ENCODE data around the gene PLEKHH1.
"Not testable (repeated sequence)": the region's sequence is repeated elsewhere in the genome, so short reads cannot be mapped to it uniquely, and the experiment has no call there.

Gene PLEKHH1

DNA sequence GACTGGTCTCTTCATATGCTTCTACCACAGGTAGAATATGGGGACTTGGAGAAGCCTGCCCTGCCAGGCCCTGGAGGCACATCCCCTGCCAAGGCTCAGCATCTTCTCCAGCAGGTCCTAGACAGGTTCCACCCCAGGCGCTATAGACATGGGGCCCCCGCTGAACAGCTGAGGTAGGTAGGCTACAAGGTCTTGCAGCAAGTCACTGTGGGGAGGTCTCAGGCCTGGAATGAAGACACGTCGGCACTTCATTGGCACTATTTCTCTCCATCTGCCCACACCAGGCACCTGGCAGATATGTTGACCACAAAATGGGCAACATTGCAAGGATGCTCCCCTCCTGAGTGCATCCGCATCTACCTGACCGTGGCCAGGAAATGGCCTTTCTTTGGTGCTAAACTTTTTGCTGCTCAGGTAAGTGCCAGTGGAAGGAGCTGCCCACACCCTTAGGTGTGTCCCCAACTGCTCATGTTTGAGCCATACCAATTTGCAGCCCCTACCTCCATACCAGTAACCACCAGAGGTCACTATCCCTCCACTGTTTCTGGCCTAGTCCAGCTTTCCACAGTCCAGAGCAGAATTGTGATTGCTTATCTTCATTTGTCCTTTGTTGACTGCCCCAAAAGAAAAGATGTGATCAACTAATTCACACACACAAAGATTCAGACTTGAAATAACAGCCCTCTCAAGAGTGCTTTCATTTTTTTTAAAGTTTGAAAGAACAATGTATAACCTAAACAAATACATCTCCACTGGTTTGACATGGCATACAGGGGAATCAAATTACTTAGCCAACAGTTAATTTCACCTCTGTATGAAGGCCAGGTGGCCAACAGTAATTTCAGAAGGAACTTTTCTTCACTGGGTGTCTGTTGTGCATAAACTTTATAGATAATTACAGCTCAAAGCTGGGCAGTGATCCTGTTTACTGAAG is 50.9 kb downstream of the PLEKHH1 start:
- Histone ChIP-seq H3K36me3 (ENCODE audit: control insufficient read depth in 5 of 5, insufficient read depth in 5 of 5, low read length in 5 of 5) (peaks cover 7 to 53% (median 38%) of the 10 kb centered on the region in 5 donors), H3K27me3 (ENCODE audit: control insufficient read depth in 5 of 5, insufficient read depth in 4 of 5, low read length in 5 of 5) (no peaks in the 10 kb centered on the region), H3K9me3 (ENCODE audit: control insufficient read depth in 5 of 5, low read length in 5 of 5) (no peaks in the 10 kb centered on the region), H3K27ac (ENCODE audit: low read depth, low read length) (no peak overlapping the region), H3K4me1 (ENCODE audit: control insufficient read depth in 5 of 5, insufficient read depth in 5 of 5, low read length in 5 of 5) (peaks cover 0 to 11% (median 0%) of the 10 kb centered on the region in 5 donors), H3K9ac (ENCODE audit: low read length in 5 of 5) (no peak overlapping the region), H3K4me3 (ENCODE audit: low read depth in 1 of 5, low read length in 5 of 5) (no peak overlapping the region)

DNA sequence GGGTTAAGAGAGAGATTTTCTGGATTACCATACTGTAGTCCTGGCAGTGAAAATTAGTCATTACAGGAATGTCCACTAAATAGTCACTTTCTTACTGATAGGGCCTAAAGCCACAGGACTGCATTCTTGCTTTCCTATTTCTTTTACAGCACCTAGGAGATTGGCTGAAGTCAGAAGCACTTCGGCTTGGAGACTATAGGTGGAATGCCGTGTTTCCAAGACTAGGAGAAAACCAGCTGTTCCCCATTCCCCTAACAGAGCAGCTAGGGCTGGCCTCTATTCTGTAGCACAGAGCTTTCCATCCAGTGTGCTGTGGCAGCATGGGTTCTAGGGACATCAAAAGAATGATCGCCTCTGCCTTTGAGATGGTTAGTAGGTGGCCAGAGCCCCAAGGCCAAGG is 51.9 kb downstream of the PLEKHH1 start:
- Histone ChIP-seq H3K4me1 (ENCODE audit: control insufficient read depth in 5 of 5, insufficient read depth in 5 of 5, low read length in 5 of 5) (peaks cover 0 to 11% (median 0%) of the 10 kb centered on the region in 5 donors), H3K9ac (ENCODE audit: low read length in 5 of 5) (no peak overlapping the region), H3K27ac (ENCODE audit: low read depth, low read length) (no peak overlapping the region), H3K27me3 (ENCODE audit: control insufficient read depth in 5 of 5, insufficient read depth in 4 of 5, low read length in 5 of 5) (no peaks in the 10 kb centered on the region), H3K4me3 (ENCODE audit: low read depth in 1 of 5, low read length in 5 of 5) (no peak overlapping the region), H3K9me3 (ENCODE audit: control insufficient read depth in 5 of 5, low read length in 5 of 5) (no peaks in the 10 kb centered on the region), H3K36me3 (ENCODE audit: control insufficient read depth in 5 of 5, insufficient read depth in 5 of 5, low read length in 5 of 5) (peaks cover 16 to 53% (median 41%) of the 10 kb centered on the region in 5 donors)

DNA sequence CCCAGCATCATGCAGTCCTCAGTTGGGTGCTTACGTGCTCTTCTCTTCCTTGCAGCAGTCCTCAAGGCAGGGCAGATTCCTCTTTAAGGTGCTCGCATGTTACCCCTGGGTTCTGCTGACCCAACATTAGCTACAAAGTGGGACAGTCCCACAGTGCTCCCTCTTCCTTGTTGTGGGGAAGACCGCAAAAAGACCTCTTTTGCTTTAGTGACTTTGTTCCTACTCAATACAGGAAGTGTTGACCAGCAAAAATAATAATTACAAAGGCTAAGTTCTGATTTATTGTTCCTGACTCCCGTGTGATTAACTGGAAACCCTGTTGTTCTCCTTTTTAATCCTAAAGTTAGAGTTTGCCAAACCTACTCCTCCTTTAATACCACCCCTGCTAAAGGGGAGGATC is 53.3 kb downstream of the PLEKHH1 start:
- Histone ChIP-seq H3K4me3 (ENCODE audit: low read depth in 1 of 5, low read length in 5 of 5) (no peak overlapping the region), H3K9me3 (ENCODE audit: control insufficient read depth in 5 of 5, low read length in 5 of 5) (no peaks in the 10 kb centered on the region), H3K4me1 (ENCODE audit: control insufficient read depth in 5 of 5, insufficient read depth in 5 of 5, low read length in 5 of 5) (peaks cover 0 to 11% (median 0%) of the 10 kb centered on the region in 5 donors), H3K9ac (ENCODE audit: low read length in 5 of 5) (no peak overlapping the region), H3K36me3 (ENCODE audit: control insufficient read depth in 5 of 5, insufficient read depth in 5 of 5, low read length in 5 of 5) (peaks cover 16 to 50% (median 42%) of the 10 kb centered on the region in 5 donors), H3K27ac (ENCODE audit: low read depth, low read length) (no peak overlapping the region), H3K27me3 (ENCODE audit: control insufficient read depth in 5 of 5, insufficient read depth in 4 of 5, low read length in 5 of 5) (no peaks in the 10 kb centered on the region)

DNA sequence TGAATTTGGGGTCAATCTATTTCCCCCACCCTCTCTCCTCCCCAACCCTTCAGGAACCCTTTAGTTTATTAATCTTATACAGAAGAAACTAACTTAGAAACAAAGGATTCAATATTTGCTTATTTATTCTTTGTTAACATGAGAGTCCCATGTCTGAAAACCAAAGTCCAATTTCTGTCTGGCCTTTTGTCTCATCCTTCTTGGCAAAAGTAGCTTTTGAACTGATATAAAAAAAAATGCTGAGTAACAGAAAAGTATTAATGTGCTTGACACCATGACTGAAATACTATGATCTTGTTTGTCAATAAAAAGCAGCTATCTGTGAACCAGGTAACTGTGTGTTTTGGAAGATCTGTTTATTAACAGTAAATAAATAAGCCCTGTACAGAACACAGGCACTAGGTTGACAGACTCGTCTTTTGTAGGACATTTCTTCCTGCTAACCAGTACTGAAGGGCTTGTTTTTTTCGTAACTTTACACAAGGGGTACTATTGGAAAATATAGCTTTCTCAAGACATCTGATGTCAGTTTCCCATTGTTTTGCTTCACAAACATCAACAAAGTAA is 56.2 kb downstream of the PLEKHH1 start:
- H3K4me3 ChIP-seq (ENCODE audit: low read depth in 1 of 5, low read length in 5 of 5) = no peak overlapping the region
- H3K9ac ChIP-seq (ENCODE audit: low read length in 5 of 5) = no peak overlapping the region
- H3K36me3 ChIP-seq (ENCODE audit: control insufficient read depth in 5 of 5, insufficient read depth in 5 of 5, low read length in 5 of 5) = peaks cover 23 to 65% (median 62%) of the 10 kb centered on the region in 5 donors
- H3K27ac ChIP-seq (ENCODE audit: low read depth, low read length) = no peak overlapping the region
- H3K27me3 ChIP-seq (ENCODE audit: control insufficient read depth in 5 of 5, insufficient read depth in 4 of 5, low read length in 5 of 5) = no peaks in the 10 kb centered on the region
- H3K9me3 ChIP-seq (ENCODE audit: control insufficient read depth in 5 of 5, low read length in 5 of 5) = no peaks in the 10 kb centered on the region
- H3K4me1 ChIP-seq (ENCODE audit: control insufficient read depth in 5 of 5, insufficient read depth in 5 of 5, low read length in 5 of 5) = peaks cover 0 to 11% (median 0%) of the 10 kb centered on the region in 5 donors

DNA sequence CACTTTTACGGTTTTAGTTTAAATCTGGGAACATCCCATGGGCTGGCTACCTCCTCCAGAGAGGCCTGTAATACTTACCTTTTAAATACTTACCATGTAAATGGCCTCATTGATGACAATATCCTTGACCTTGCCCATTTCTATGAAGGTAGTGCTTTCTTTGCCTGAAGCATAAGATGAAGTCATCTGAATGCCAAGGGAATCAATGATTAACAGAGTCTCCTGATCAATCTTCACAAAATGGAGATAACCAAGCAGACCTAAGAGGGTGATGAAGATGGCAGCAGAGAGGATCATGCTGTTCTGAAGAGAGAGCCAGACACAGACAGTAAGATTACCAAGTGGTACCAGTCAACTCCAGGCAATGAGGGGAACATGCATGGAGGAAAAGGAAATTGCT is 60.6 kb downstream of the PLEKHH1 start:
- not testable (repeated sequence) for H3K27ac ChIP-seq (ENCODE audit: low read depth, low read length); H3K9me3 ChIP-seq (ENCODE audit: control insufficient read depth in 5 of 5, low read length in 5 of 5); H3K27me3 ChIP-seq (ENCODE audit: control insufficient read depth in 5 of 5, insufficient read depth in 4 of 5, low read length in 5 of 5); H3K4me3 ChIP-seq (ENCODE audit: low read depth in 1 of 5, low read length in 5 of 5); H3K4me1 ChIP-seq (ENCODE audit: control insufficient read depth in 5 of 5, insufficient read depth in 5 of 5, low read length in 5 of 5); H3K9ac ChIP-seq (ENCODE audit: low read length in 5 of 5)
- peaks cover 18 to 42% (median 36%) of the 10 kb centered on the region in 5 donors for H3K36me3 ChIP-seq (ENCODE audit: control insufficient read depth in 5 of 5, insufficient read depth in 5 of 5, low read length in 5 of 5)

DNA sequence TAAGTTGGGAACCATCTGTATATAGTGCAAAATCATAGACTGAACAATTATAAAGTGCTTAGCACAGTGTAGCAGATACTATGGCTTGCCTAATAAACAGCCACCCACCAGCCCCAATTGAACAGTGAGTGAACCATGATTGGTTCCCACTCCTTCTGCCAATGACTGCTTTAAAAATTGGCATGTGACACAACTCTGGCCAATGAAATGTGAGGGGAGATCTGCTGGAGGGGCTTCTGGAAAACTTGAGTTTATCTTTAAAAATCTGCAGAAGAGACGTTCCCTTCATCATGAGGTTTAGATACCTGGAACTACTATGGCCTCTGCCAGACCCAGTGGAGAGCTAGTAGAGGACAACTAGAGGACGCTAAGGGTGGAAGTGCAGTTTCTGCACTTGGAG is 62.3 kb downstream of the PLEKHH1 start:
- Histone ChIP-seq H3K9me3 (ENCODE audit: control insufficient read depth in 5 of 5, low read length in 5 of 5) (no peaks in the 10 kb centered on the region), H3K9ac (ENCODE audit: low read length in 5 of 5) (no peak overlapping the region), H3K4me1 (ENCODE audit: control insufficient read depth in 5 of 5, insufficient read depth in 5 of 5, low read length in 5 of 5) (peaks cover 2 to 15% (median 11%) of the 10 kb centered on the region in 5 donors), H3K4me3 (ENCODE audit: low read depth in 1 of 5, low read length in 5 of 5) (no peak overlapping the region), H3K27ac (ENCODE audit: low read depth, low read length) (no peak overlapping the region), H3K36me3 (ENCODE audit: control insufficient read depth in 5 of 5, insufficient read depth in 5 of 5, low read length in 5 of 5) (peaks cover 7 to 26% (median 21%) of the 10 kb centered on the region in 5 donors), H3K27me3 (ENCODE audit: control insufficient read depth in 5 of 5, insufficient read depth in 4 of 5, low read length in 5 of 5) (no peaks in the 10 kb centered on the region)

DNA sequence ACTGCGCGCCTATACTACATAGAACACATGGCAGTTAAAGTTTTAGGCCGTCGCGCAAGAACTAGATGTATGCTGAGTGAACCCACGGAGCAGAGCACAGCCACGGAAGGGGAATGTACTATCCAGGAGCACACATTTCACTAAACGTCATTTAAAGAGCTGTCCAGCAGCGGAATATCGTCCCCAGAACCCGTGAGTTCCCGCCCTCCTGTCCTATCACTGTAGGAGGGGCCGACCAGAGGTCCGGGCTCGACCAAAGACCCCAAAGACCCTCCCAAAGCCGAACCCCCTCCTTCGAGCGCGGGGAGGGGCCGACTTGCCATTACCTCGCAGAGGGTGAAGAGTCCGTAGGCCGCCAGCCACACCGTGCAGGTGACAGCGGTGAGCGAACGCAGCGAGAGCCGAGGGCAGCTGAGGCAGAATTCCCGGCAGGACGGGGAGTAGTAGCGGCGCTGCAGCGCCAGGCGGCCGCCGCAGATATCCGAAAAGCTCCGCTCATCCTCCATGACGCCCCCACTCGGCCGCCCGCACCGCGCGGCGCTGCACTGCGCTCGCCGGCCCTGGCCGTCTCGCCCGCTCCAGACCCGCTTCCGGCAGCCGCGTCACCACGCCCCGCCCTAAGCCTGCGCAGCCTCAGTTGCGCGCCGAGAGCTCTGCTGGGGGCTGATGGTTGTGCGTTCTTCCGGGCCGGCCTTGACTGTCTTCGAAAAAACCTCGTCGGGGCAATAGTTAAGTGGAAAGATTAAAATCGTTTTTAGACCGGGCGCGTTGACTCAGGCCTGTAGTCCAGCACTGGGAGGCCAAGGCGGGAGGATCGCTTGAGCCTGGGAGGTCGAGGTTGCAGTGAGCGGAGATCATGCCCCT is 66.8 kb downstream of the PLEKHH1 start, which contains the start of gene PIGH:
Gene PIGH (minus strand): TSS at position 571 of the 864 bp plus-strand sequence. CDS start 65 bp downstream, at position 506.
- Histone ChIP-seq H3K36me3 (ENCODE audit: control insufficient read depth in 5 of 5, insufficient read depth in 5 of 5, low read length in 5 of 5) (no peaks in the 10 kb centered on the region), H3K27ac (ENCODE audit: low read depth, low read length) (peak within 1 kb of the TSS; percentile 51), H3K27me3 (ENCODE audit: control insufficient read depth in 5 of 5, insufficient read depth in 4 of 5, low read length in 5 of 5) (no peaks in the 10 kb centered on the region), H3K9ac (ENCODE audit: low read length in 5 of 5) (peak within 1 kb of the TSS; percentile 84 to 93 (median 88)), H3K4me1 (ENCODE audit: control insufficient read depth in 5 of 5, insufficient read depth in 5 of 5, low read length in 5 of 5) (peaks cover 2 to 19% (median 14%) of the 10 kb centered on the region in 5 donors), H3K4me3 (ENCODE audit: low read depth in 1 of 5, low read length in 5 of 5) (peak within 1 kb of the TSS; percentile 87 to 94 (median 91)), H3K9me3 (ENCODE audit: control insufficient read depth in 5 of 5, low read length in 5 of 5) (no peaks in the 10 kb centered on the region)

DNA sequence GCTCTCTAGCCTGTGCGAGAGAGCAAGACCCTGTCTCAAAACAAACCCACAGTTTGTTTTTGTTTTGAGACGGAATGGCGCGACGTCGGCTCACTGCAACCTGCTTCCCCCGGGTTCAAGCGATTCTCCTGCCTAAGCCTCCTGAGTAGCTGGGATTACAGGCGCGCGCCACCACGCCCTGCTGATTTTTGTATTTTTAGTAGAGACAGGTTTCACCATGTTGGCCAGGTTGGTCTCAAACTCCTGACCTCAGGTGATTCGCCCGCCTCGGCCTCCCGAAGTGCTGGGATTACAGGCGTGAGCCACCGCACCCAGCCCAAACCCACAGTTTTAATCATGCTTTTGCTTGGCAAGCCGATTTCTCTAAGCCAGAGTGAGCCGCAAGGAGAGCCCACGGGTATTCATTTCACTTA is 67.5 kb downstream of the PLEKHH1 start:
- Histone ChIP-seq H3K4me3 (ENCODE audit: low read depth in 1 of 5, low read length in 5 of 5) (peak overlapping the region; percentile 70 to 94 (median 91)), H3K27ac (ENCODE audit: low read depth, low read length) (peak overlapping the region; percentile 51), H3K9ac (ENCODE audit: low read length in 5 of 5) (peak overlapping the region in 3 of 5 donors; percentile 40 to 93 (median 88)), H3K4me1 (ENCODE audit: control insufficient read depth in 5 of 5, insufficient read depth in 5 of 5, low read length in 5 of 5) (peaks cover 2 to 19% (median 14%) of the 10 kb centered on the region in 5 donors)
- H3K36me3 ChIP-seq (ENCODE audit: control insufficient read depth in 5 of 5, insufficient read depth in 5 of 5, low read length in 5 of 5); H3K27me3 ChIP-seq (ENCODE audit: control insufficient read depth in 5 of 5, insufficient read depth in 4 of 5, low read length in 5 of 5); H3K9me3 ChIP-seq (ENCODE audit: control insufficient read depth in 5 of 5, low read length in 5 of 5): not testable (repeated sequence)

DNA sequence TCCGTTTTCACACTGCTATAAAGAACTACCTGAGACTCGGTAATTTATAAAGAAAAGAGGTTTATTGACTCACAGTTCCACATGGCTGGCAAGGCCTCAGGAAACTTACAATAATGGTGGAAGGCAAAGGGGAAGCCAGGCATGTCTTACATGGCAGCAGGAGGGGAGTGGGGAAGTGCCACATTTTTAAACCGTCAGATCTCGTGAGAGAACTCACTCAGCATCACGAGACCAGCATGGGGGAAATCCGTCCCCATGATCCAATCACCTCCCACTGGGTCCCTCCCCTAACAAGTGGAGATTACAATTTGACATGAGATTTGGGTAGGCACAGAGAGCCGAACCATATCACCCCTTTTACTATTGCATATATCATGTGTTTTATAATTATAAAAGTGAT is 69.0 kb downstream of the PLEKHH1 start:
- Histone ChIP-seq H3K36me3 (ENCODE audit: control insufficient read depth in 5 of 5, insufficient read depth in 5 of 5, low read length in 5 of 5) (no peaks in the 10 kb centered on the region), H3K4me3 (ENCODE audit: low read depth in 1 of 5, low read length in 5 of 5) (no peak overlapping the region), H3K9me3 (ENCODE audit: control insufficient read depth in 5 of 5, low read length in 5 of 5) (no peaks in the 10 kb centered on the region), H3K27me3 (ENCODE audit: control insufficient read depth in 5 of 5, insufficient read depth in 4 of 5, low read length in 5 of 5) (no peaks in the 10 kb centered on the region), H3K9ac (ENCODE audit: low read length in 5 of 5) (no peak overlapping the region), H3K4me1 (ENCODE audit: control insufficient read depth in 5 of 5, insufficient read depth in 5 of 5, low read length in 5 of 5) (peaks cover 2 to 19% (median 14%) of the 10 kb centered on the region in 5 donors), H3K27ac (ENCODE audit: low read depth, low read length) (no peak overlapping the region)

Measured in subcutaneous abdominal adipose tissue (tissue), 5 donors.